Measurements from ENCODE around the gene SLC24A3.

Gene SLC24A3

DNA sequence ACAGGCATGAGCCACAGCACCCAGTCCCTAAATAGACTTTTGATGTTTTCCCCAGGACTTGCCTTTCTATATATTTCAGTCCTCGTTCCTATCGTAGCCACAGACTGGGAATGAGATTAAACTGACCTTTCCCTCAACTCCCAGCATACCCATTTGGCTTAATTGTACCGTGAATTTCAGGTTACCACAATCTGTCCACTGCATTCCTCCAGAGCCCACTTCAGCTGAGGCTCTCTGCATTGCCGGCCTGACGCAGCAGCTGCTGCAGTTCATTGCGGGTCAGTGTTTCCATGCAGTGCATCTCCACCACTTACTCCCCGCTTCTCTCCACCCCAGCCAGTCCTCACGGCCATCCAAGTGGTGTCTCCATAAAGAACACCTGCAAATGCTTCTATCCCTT, 442.5 kb downstream of the SLC24A3 start:
- no peak for DNase-seq (ENCODE audit: low read depth, low spot score)
- TF ChIP-seq CTCF (IDR thresholded peaks at IDR 0.05; ENCODE audit: low read depth, low read length): no peak
- in situ Hi-C loops (cut with HindIII; ENCODE audit: low sequenced_read_pairs): no loop called here
- H3K4me3 ChIP-seq (ENCODE audit: low read depth, low read length): no peak overlapping the region

DNA sequence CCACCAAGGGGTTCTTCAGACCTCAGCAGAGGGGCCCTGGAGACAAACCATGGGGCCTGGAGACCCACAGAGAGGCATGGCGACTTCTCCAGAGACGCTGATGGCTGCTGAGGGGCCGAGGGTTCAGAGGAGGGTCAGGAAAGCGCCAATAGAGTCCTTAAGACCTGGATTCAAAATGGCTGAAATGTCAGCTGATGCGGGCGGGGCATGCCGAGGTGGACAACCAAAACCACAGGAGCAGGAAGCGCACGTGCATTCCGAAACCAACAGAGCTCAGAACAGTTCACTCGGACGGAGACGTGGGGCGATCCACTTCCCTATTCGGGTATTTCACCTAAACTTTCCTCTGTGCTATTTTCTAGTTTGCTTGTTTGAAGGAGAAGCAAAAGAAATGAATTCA, 445.7 kb downstream of the SLC24A3 start:
- no peak overlapping the region for H3K4me3 ChIP-seq (ENCODE audit: low read depth, low read length)
- no peak for TF ChIP-seq CTCF (IDR thresholded peaks at IDR 0.05; ENCODE audit: low read depth, low read length)
- DNase-seq (ENCODE audit: low read depth, low spot score): no peak
- in situ Hi-C loops (cut with HindIII; ENCODE audit: low sequenced_read_pairs): no loop called here

DNA sequence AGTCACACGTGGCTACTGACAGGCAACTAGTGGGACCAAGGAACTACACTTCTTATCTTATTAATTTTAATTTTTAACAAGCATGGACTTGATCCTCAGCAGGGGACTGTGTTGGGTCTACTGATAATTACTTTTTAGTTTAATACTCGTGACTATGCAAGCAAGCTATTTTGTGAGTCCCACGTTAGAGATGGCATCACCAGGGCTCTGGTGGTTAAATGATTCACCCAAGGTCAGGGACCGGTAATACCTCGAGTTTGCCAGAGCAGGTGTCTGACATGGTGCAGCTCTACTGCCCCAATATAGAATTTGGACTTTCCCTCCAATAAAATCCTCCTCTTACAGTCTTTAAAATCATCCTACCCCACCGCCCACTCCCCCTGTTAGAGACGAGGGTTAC, 447.0 kb downstream of the SLC24A3 start:
- no peak for DNase-seq (ENCODE audit: low read depth, low spot score)
- in situ Hi-C loops (cut with HindIII; ENCODE audit: low sequenced_read_pairs): no loop called here
- no peak overlapping the region for H3K4me3 ChIP-seq (ENCODE audit: low read depth, low read length)
- no peak for TF ChIP-seq CTCF (IDR thresholded peaks at IDR 0.05; ENCODE audit: low read depth, low read length)

- TF ChIP-seq CTCF (IDR thresholded peaks at IDR 0.05; ENCODE audit: low read depth, low read length): no peak
- in situ Hi-C loops (cut with HindIII; ENCODE audit: low sequenced_read_pairs): no loop called here
- no peak for DNase-seq (ENCODE audit: low read depth, low spot score)
- no peak overlapping the region for H3K4me3 ChIP-seq (ENCODE audit: low read depth, low read length)
Observed at GRCh38 chr20:19660808-19661378, 448.5 kb downstream of the SLC24A3 start.

- DNase-seq (ENCODE audit: low read depth, low spot score): peak; percentile 82
- in situ Hi-C loops (cut with HindIII; ENCODE audit: low sequenced_read_pairs): no loop called here
Observed at GRCh38 chr20:19661717-19662636, 449.5 kb downstream of the SLC24A3 start.

DNA sequence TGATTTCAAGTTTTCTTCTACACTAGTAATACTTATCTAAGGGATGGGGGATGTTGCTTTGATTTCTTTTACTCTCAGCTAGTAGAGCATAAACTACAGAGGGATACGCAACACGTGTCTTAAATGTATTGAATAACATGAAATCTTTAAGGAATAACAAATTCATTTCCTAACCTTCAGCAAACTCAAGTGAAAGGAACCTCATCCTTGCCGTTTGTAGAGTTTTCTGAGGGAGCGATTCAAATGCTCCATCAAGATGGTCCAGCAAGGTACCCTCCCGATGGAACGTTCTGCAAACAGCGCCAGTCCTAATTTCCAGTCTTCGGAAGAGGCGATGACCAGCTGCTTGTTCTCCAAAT, 450.2 kb downstream of the SLC24A3 start:
- in situ Hi-C loops (cut with HindIII; ENCODE audit: low sequenced_read_pairs): no loop called here
- no peak for TF ChIP-seq CTCF (IDR thresholded peaks at IDR 0.05; ENCODE audit: low read depth, low read length)
- H3K4me3 ChIP-seq (ENCODE audit: low read depth, low read length): no peak overlapping the region
- no peak for DNase-seq (ENCODE audit: low read depth, low spot score)

More at GRCh38 chr20:19661717-19662636, 449.5 kb downstream of the SLC24A3 start:
- TF ChIP-seq CTCF (IDR thresholded peaks at IDR 0.05; ENCODE audit: low read depth, low read length): peak; percentile 99
- H3K4me3 ChIP-seq (ENCODE audit: low read depth, low read length): no peak overlapping the region

All from astrocyte of the spinal cord (primary cell).